A549 (cell line): Measurements from ENCODE around the gene ANO6. TPM values are rescaled to one million over a fixed set of nuclear protein-coding genes. Genes with fewer than 3 reads are reported as not detected.

Source experiments
- ATAC-seq, 2 experiments: fragments of 200-7000 bp in 1 of 2; fragments of >200 bp in 1 of 2; cut with Nextera tagmentation in 1 of 2; cut with Tn5 transposase in 1 of 2; 3 replicates each; pipeline versions ENCODE4 v1.8.0 to v1.9.1; 2018 to 2020; ENCODE audit warnings: mild to moderate bottlenecking in 1 of 2, moderate library complexity in 1 of 2
- CTCF ChIA-PET: fragments of 300-600 bp; sonication (Branson Sonifier 250); formaldehyde crosslinking; extraction: SDS; loops from one replicate; lab custom pipeline; 2021; ENCODE audit warnings: antibody characterized with exemption, inconsistent platforms; lab: Yijun Ruan, JAX
- POLR2A ChIA-PET: fragments of 350-600 bp; formaldehyde crosslinking; extraction: SDS; loops from one replicate; lab custom pipeline; 2021; ENCODE audit warnings: antibody characterized with exemption, inconsistent platforms; lab: Yijun Ruan, JAX
- DNase-seq, 2 experiments: peaks; one replicate each; pipeline versions ENCODE4 v3.0.0 to v3.0.0-alpha.2; 2011 to 2016; ENCODE audit warnings: low read depth in 1 of 2, low spot score in 1 of 2
- FAIRE-seq: peaks from 2 replicates; lab custom pipeline; 2011; peaks lifted over from hg19 to GRCh38; lab: Jason Lieb, UNC
- H3K27ac ChIP-seq, 2 experiments: fragments of >200 bp; sonication (Bioruptor Twin); formaldehyde crosslinking; 3 replicates each; pipeline ENCODE4 v1.5.1; 2016 to 2017
- H3K4me1 ChIP-seq: fragments of >200 bp; sonication (Bioruptor Twin); formaldehyde crosslinking; 3 replicates; pipeline ENCODE4 v1.6.1; 2016
- H3K4me2 ChIP-seq: fragments of >200 bp; sonication (Bioruptor Twin); formaldehyde crosslinking; 3 replicates; pipeline ENCODE4 v1.6.1; 2016
- H3K4me3 ChIP-seq: fragments of >200 bp; sonication (Bioruptor Twin); formaldehyde crosslinking; 3 replicates; pipeline ENCODE4 v1.5.1; 2016
- H3K9me3 ChIP-seq: fragments of >200 bp; sonication (Bioruptor Twin); formaldehyde crosslinking; 3 replicates; pipeline ENCODE4 v1.6.1; 2016
- BHLHE40 ChIP-seq: IDR thresholded peaks from 2 replicates; pipeline ENCODE4 v1.6.1; 2012; ENCODE audit warnings: low read depth, low read length, inconsistent platforms
- CBX2 ChIP-seq: fragments of 200-600 bp; sonication (generic); IDR thresholded peaks from 2 replicates; pipeline ENCODE4 v1.6.1; 2016; ENCODE audit warnings: low read depth, mild to moderate bottlenecking, borderline replicate concordance
- CBX8 ChIP-seq: fragments of 200-600 bp; sonication (generic); IDR thresholded peaks from 2 replicates; pipeline ENCODE4 v1.6.1; 2016
- CEBPB ChIP-seq, 2 experiments: fragments of >200 bp in 1 of 2; sonication (Bioruptor Twin) in 1 of 2; formaldehyde crosslinking in 1 of 2; IDR thresholded peaks; 2 replicates each; pipeline ENCODE4 v1.6.1; 2012 to 2016
- CHD2 ChIP-seq: fragments of 150-350 bp; IDR thresholded peaks from 2 replicates; pipeline ENCODE4 v1.6.1; 2014; ENCODE audit warnings: low read length; ENCODE audit not compliant: partially characterized antibody
- E2F6 ChIP-seq: IDR thresholded peaks from 2 replicates; pipeline ENCODE4 v1.6.1; 2012; ENCODE audit warnings: low read depth, borderline replicate concordance
- EHF ChIP-seq: fragments of 250-450 bp; sonication (Bioruptor Pico); IDR thresholded peaks from 2 replicates; pipeline ENCODE4 v1.5.0; 2020; ENCODE audit warnings: mild to moderate bottlenecking
- EP300 ChIP-seq, 2 experiments: fragments of >200 bp; sonication (Bioruptor Twin); formaldehyde crosslinking; IDR thresholded peaks; 2 replicates in 1 of 2; 3 replicates in 1 of 2; pipeline ENCODE4 v1.6.1; 2016 to 2017
- FOXS1 ChIP-seq: fragments of 250-450 bp; sonication (Bioruptor Pico); IDR thresholded peaks from 2 replicates; pipeline ENCODE4 v1.5.0; 2020; ENCODE audit warnings: mild to moderate bottlenecking, moderate library complexity
- HDAC2 ChIP-seq: fragments of 200-600 bp; sonication (generic); IDR thresholded peaks from 2 replicates; pipeline ENCODE4 v1.6.1; 2016
- HOXB5 ChIP-seq: fragments of 250-450 bp; sonication (Bioruptor Pico); IDR thresholded peaks from 2 replicates; pipeline ENCODE4 v1.5.0; 2020; ENCODE audit warnings: mild to moderate bottlenecking, moderate library complexity
- JUN ChIP-seq, 2 experiments: fragments of >200 bp; sonication (Bioruptor Twin); formaldehyde crosslinking; IDR thresholded peaks; 2 replicates in 1 of 2; 3 replicates in 1 of 2; pipeline ENCODE4 v1.6.1; 2016 to 2017
- KDM1A ChIP-seq: fragments of 200-600 bp; sonication (generic); IDR thresholded peaks from 2 replicates; pipeline ENCODE4 v1.6.1; 2016; ENCODE audit warnings: low read depth, mild to moderate bottlenecking
- MAFK ChIP-seq: fragments of 450-650 bp; IDR thresholded peaks from 2 replicates; pipeline ENCODE4 v1.6.1; 2014; ENCODE audit not compliant: partially characterized antibody
- NFE2L2 ChIP-seq: fragments of 150-350 bp; conservative IDR thresholded peaks from 2 replicates; pipeline ENCODE4 v1.6.1; 2014; ENCODE audit warnings: low read length
- NPAS2 ChIP-seq: fragments of 250-450 bp; sonication (Bioruptor Pico); IDR thresholded peaks from 2 replicates; pipeline ENCODE4 v1.8.0; 2022; ENCODE audit warnings: mild to moderate bottlenecking, moderate library complexity, borderline replicate concordance
- NR3C1 ChIP-seq: fragments of >200 bp; sonication (Bioruptor Twin); formaldehyde crosslinking; IDR thresholded peaks from 3 replicates; pipeline ENCODE4 v1.6.1; 2017
- PHF8 ChIP-seq: fragments of 200-600 bp; sonication (generic); IDR thresholded peaks from 2 replicates; pipeline ENCODE4 v1.6.1; 2016; ENCODE audit warnings: low read depth, mild to moderate bottlenecking, antibody characterized with exemption, moderate library complexity, borderline replicate concordance
- POLR2A ChIP-seq: IDR thresholded peaks from 2 replicates; pipeline ENCODE4 v1.6.1; 2012; ENCODE audit warnings: mild to moderate bottlenecking, low read length
- RAD21 ChIP-seq, 2 experiments: fragments of >200 bp in 1 of 2; sonication (Bioruptor Twin) in 1 of 2; formaldehyde crosslinking in 1 of 2; IDR thresholded peaks in 1 of 2; conservative IDR thresholded peaks in 1 of 2; 2 replicates in 1 of 2; 3 replicates in 1 of 2; pipeline ENCODE4 v1.6.1; 2012 to 2018; ENCODE audit warnings: inconsistent platforms in 1 of 2
- RARB ChIP-seq: fragments of 250-450 bp; sonication (Bioruptor Pico); IDR thresholded peaks from 2 replicates; pipeline ENCODE4 v1.8.0; 2021; ENCODE audit warnings: mild to moderate bottlenecking, moderate library complexity
- RCOR1 ChIP-seq: fragments of 150-350 bp; IDR thresholded peaks from 2 replicates; pipeline ENCODE4 v1.6.1; 2014; ENCODE audit warnings: antibody characterized with exemption, low read length, low read depth
- SMC3 ChIP-seq: fragments of >200 bp; sonication (Bioruptor Twin); formaldehyde crosslinking; IDR thresholded peaks from 3 replicates; pipeline ENCODE4 v1.6.1; 2018; ENCODE audit warnings: inconsistent platforms
- SREBF2 ChIP-seq: fragments of 450-650 bp; IDR thresholded peaks from 2 replicates; pipeline ENCODE4 v1.6.1; 2014; ENCODE audit warnings: mild to moderate bottlenecking, moderate library complexity
- TFCP2L1 ChIP-seq: fragments of 250-450 bp; sonication (Bioruptor Pico); IDR thresholded peaks from 2 replicates; pipeline ENCODE4 v1.5.0; 2021; ENCODE audit warnings: mild to moderate bottlenecking
- ZC3H11A ChIP-seq: fragments of 450-650 bp; IDR thresholded peaks from 2 replicates; pipeline ENCODE4 v1.6.1; 2014; ENCODE audit warnings: antibody characterized with exemption, mild to moderate bottlenecking
- ZFP36 ChIP-seq: fragments of 450-650 bp; IDR thresholded peaks from 2 replicates; pipeline ENCODE4 v1.6.1; 2014; ENCODE audit warnings: borderline replicate concordance; ENCODE audit not compliant: partially characterized antibody
- ZNF302 ChIP-seq: fragments of 250-450 bp; sonication (Bioruptor Pico); IDR thresholded peaks from 2 replicates; pipeline ENCODE4 v1.9.0; 2021; ENCODE audit warnings: inconsistent platforms, mild to moderate bottlenecking, moderate library complexity
- ZSCAN20 ChIP-seq: fragments of 250-450 bp; sonication (Bioruptor Pico); IDR thresholded peaks from 2 replicates; pipeline ENCODE4 v1.8.0; 2022; ENCODE audit warnings: mild to moderate bottlenecking, moderate library complexity
- WGBS: methylation state at CpG from one replicate; pipeline ENCODE4 v1.1.6; 2017; ENCODE audit errors: missing lambda C conversion rate; 5-methylcytosine and 5-hydroxymethylcytosine counted together
- polyA plus RNA-seq, 4 experiments: library from polyadenylated mRNA; depleted of rRNA in 3 of 4; stranded (reverse); fragments of >200 nt; fragmentation: RNase III in 1 of 4; extraction: RNeasy Plus Mini Kit Qiagen cat#74134 plus additional on column Dnase treatment in 1 of 4; gene quantifications; 2 replicates in 3 of 4; 3 replicates in 1 of 4; pipeline ENCODE4 v1.2.3, GENCODE V29; 2011 to 2017
- TF ChIP-seq, protein P1 (sequence below): fragments of 250-450 bp; sonication (Bioruptor Pico); IDR thresholded peaks from 2 replicates; pipeline ENCODE4 v1.5.0; 2020; ENCODE audit warnings: low read depth, mild to moderate bottlenecking, moderate library complexity
- TF ChIP-seq, protein P2 (sequence below): IDR thresholded peaks from 2 replicates; pipeline ENCODE4 v1.6.1; 2012

Gene ANO6
- polyA plus RNA-seq, 2 of the 4 experiments (the other 2 are of a cell fraction): 41.7 to 80.0 TPM

DNA sequence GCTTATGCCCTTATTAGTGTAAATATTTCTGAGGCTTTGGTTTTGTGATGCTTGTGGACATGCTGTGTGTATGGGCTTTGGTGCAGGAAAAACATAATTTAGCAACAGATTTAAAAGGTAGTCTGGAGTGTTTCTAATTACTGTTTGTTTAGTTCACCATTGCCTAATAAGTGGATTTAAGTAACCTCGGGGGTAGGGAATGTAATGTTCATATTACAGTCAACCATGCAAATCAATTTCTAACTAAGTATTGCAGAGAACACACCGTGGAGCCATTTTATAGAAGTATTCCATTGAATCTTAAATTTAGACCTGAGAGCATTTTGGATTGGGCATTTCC lies 53.5 kb downstream of the ANO6 start:
- no peak overlapping the region for H3K4me3 ChIP-seq
- peak overlapping the region; percentile 33 to 68; a peak in 4 of 6 replicates for H3K27ac ChIP-seq
- ChIA-PET POLR2A (interaction anchor here (1.0 to 1.6 kb wide), 3 partner anchors 9 to 458 kb away, joined by 3 to 8 read pairs (median 3); partner anchors contain the start of gene ANO6), CTCF (interaction anchor here (0.8 to 4.6 kb wide), 24 partner anchors 9 to 459 kb away, joined by 3 to 28 read pairs (median 5); partner anchors contain the start of gene ANO6)
- ATAC-seq: no peak
- H3K4me1 ChIP-seq: peaks cover 54% of the 10 kb centered on the region
- H3K9me3 ChIP-seq: no peaks in the 10 kb centered on the region
- no peak for DNase-seq
- peak overlapping the region; percentile 73 for H3K4me2 ChIP-seq
- 60% methylated on average over 2 of the region's 2 CpGs for WGBS
- no peak for FAIRE-seq
- TF ChIP-seq SMC3 (no peak), E2F6 (no peak), ZNF302 (CRISPR knock-in tag) (no peak), CEBPB (IDR thresholded peaks at IDR 0.05) (no peak), NFE2L2 (no peak), SREBF2 (no peak), RCOR1 (no peak), EP300 (IDR thresholded peaks at IDR 0.05) (no peak), PHF8 (no peak), HOXB5 (no peak), ZSCAN20 (CRISPR knock-in tag) (no peak), FOXS1 (CRISPR knock-in tag) (no peak), EHF (no peak)
- TF ChIP-seq, protein P1, sequence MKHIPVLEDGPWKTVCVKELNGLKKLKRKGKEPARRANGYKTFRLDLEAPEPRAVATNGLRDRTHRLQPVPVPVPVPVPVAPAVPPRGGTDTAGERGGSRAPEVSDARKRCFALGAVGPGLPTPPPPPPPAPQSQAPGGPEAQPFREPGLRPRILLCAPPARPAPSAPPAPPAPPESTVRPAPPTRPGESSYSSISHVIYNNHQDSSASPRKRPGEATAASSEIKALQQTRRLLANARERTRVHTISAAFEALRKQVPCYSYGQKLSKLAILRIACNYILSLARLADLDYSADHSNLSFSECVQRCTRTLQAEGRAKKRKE (CRISPR knock-in tag): no peak

GRCh38 chr12:45270951-45271350 lies 55.1 kb downstream of the ANO6 start:
- FAIRE-seq (no peak), DNase-seq (no peak), ATAC-seq (no peak)
- TF ChIP-seq HOXB5 (no peak), RAD21 (conservative IDR thresholded peaks at IDR 0.05 in 1 of 2, IDR thresholded peaks at IDR 0.05 in 1 of 2) (no peak), FOXS1 (CRISPR knock-in tag) (no peak), CHD2 (no peak), MAFK (no peak), JUN (IDR thresholded peaks at IDR 0.05) (no peak), CBX2 (no peak), BHLHE40 (no peak), NPAS2 (CRISPR knock-in tag) (no peak), KDM1A (no peak), ZFP36 (no peak), HDAC2 (no peak), RARB (CRISPR knock-in tag) (no peak), NR3C1 (no peak), TFCP2L1 (CRISPR knock-in tag) (no peak), ZC3H11A (no peak), POLR2A (no peak), CBX8 (no peak)
- TF ChIP-seq, protein P2, sequence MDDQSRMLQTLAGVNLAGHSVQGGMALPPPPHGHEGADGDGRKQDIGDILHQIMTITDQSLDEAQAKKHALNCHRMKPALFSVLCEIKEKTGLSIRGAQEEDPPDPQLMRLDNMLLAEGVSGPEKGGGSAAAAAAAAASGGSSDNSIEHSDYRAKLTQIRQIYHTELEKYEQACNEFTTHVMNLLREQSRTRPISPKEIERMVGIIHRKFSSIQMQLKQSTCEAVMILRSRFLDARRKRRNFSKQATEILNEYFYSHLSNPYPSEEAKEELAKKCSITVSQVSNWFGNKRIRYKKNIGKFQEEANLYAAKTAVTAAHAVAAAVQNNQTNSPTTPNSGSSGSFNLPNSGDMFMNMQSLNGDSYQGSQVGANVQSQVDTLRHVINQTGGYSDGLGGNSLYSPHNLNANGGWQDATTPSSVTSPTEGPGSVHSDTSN: no peak
- POLR2A ChIA-PET: no interaction called here
- CTCF ChIA-PET: interaction anchor here (1.4 to 4.6 kb wide), 5 partner anchors 18 to 118 kb away, joined by 3 to 28 read pairs (median 26); partner anchors contain the start of gene ANO6
- Histone ChIP-seq H3K4me2 (no peak overlapping the region), H3K27ac (no peak overlapping the region), H3K4me1 (peaks cover 59% of the 10 kb centered on the region), H3K4me3 (no peak overlapping the region), H3K9me3 (no peaks in the 10 kb centered on the region)
- WGBS: 83% methylated on average over 3 of the region's 3 CpGs
